GM12878 (cell line): ENCODE results near the gene CKB. TPM values are rescaled to one million over a fixed set of nuclear protein-coding genes. Genes with fewer than 3 reads are reported as not detected.

Experiments
- ATAC-seq: fragments of 200-7000 bp; cut with Tn5 transposase; 3 replicates; pipeline ENCODE4 v1.9.1; 2020; ENCODE audit warnings: mild to moderate bottlenecking, moderate library complexity
- BruUV-seq: library from RNA; stranded (reverse); fragments of 400-500 nt; replicated peaks from 2 replicates; lab custom pipeline; 2021; lab: Mats Ljungman, UMichigan
- CTCF ChIA-PET: fragments of 300-600 bp; sonication (Branson Sonifier 250); formaldehyde crosslinking; extraction: SDS; loops from one replicate; lab custom pipeline; 2021; ENCODE audit warnings: inconsistent platforms; lab: Yijun Ruan, JAX
- POLR2A ChIA-PET: fragments of 350-600 bp; formaldehyde crosslinking; extraction: SDS; loops from one replicate; lab custom pipeline; 2021; ENCODE audit warnings: inconsistent platforms; lab: Charles Lee
- RAD21 ChIA-PET: fragments of 300-600 bp; sonication (Branson Sonifier 250); formaldehyde crosslinking; loops from one replicate; lab custom pipeline; 2023; ENCODE audit warnings: antibody characterized with exemption; ENCODE audit not compliant: unreplicated experiment; lab: Charles Lee
- SMC1A ChIA-PET: fragments of 300-600 bp; sonication (Branson Sonifier 250); formaldehyde crosslinking; loops from one replicate; lab custom pipeline; 2023; ENCODE audit not compliant: unreplicated experiment, uncharacterized antibody; lab: Charles Lee
- DNase-seq: peaks from one replicate; pipeline ENCODE4 v3.0.0-alpha.2; 2011; ENCODE audit warnings: low read depth, low spot score
- FAIRE-seq: peaks from 3 replicates; lab custom pipeline; 2011; peaks lifted over from hg19 to GRCh38; lab: Jason Lieb, UNC
- H2AFZ ChIP-seq: 2 replicates; pipeline ENCODE4 v1.6.0; 2011; ENCODE audit warnings: low read depth, low read length, control low read depth; ENCODE audit not compliant: control insufficient read depth
- H3K27ac ChIP-seq: 2 replicates; pipeline ENCODE4 v1.5.1; 2011; ENCODE audit warnings: control low read depth; ENCODE audit not compliant: control insufficient read depth, insufficient read depth
- H3K27me3 ChIP-seq, 2 experiments: replicated peaks in 1 of 2; 2 replicates each; pipeline versions ENCODE4 v1.6.0 to v1.6.1; 2011; ENCODE audit warnings: low read length in 1 of 2; ENCODE audit not compliant: control insufficient read depth in 2 of 2, insufficient read depth in 2 of 2
- H3K36me3 ChIP-seq, 2 experiments: 2 replicates each; pipeline ENCODE4 v1.5.1; 2011; ENCODE audit warnings: low read length in 1 of 2; ENCODE audit not compliant: control insufficient read depth in 2 of 2, insufficient read depth in 2 of 2
- H3K4me1 ChIP-seq: 2 replicates; pipeline ENCODE4 v1.6.1; 2011; ENCODE audit warnings: mild to moderate bottlenecking, low read length, moderate library complexity, mixed read lengths; ENCODE audit not compliant: control insufficient read depth, insufficient read depth
- H3K4me2 ChIP-seq: 2 replicates; pipeline ENCODE4 v1.6.0; 2011; ENCODE audit warnings: control low read depth; ENCODE audit not compliant: control insufficient read depth, insufficient read depth
- H3K4me3 ChIP-seq: fragments of 200-600 bp; sonication (generic); 2 replicates; pipeline ENCODE4 v1.5.1; 2016
- H3K79me2 ChIP-seq: 2 replicates; pipeline ENCODE4 v1.6.0; 2011; ENCODE audit warnings: low read length; ENCODE audit not compliant: control insufficient read depth, insufficient read depth
- H3K9ac ChIP-seq: 2 replicates; pipeline ENCODE4 v1.8.0; 2011; ENCODE audit warnings: low read length, control low read depth, mixed read lengths; ENCODE audit not compliant: control insufficient read depth, insufficient read depth
- H3K9me3 ChIP-seq: replicated peaks from 3 replicates; pipeline ENCODE4 v1.5.1; 2011; ENCODE audit warnings: mild to moderate bottlenecking, low read length; ENCODE audit not compliant: control insufficient read depth, insufficient read depth
- H4K20me1 ChIP-seq: 2 replicates; pipeline ENCODE4 v1.6.0; 2011; ENCODE audit not compliant: control insufficient read depth, insufficient read depth
- BACH1 ChIP-seq: fragments of 450-650 bp; IDR thresholded peaks from 2 replicates; pipeline ENCODE4 v1.6.1; 2017; ENCODE audit warnings: mild to moderate bottlenecking, borderline replicate concordance
- BCL11A ChIP-seq: IDR thresholded peaks from 2 replicates; pipeline ENCODE4 v1.6.1; 2011; ENCODE audit warnings: low read depth, low read length
- CBX5 ChIP-seq: sonication (generic); IDR thresholded peaks from 2 replicates; pipeline ENCODE4 v1.6.1; 2016; ENCODE audit warnings: low read depth, moderate library complexity, mild to moderate bottlenecking, inconsistent platforms
- CEBPB ChIP-seq, 2 experiments: fragments of 150-350 bp in 1 of 2; IDR thresholded peaks; 2 replicates each; pipeline ENCODE4 v1.6.1; 2012 to 2014; ENCODE audit warnings: low read depth in 2 of 2, low read length in 2 of 2, borderline replicate concordance in 1 of 2, inconsistent platforms in 1 of 2
- E4F1 ChIP-seq: fragments of 450-650 bp; IDR thresholded peaks from 2 replicates; pipeline ENCODE4 v1.6.1; 2018; ENCODE audit warnings: borderline replicate concordance, mild to moderate bottlenecking; ENCODE audit not compliant: partially characterized antibody
- ETV6 ChIP-seq, 2 experiments: fragments of 450-650 bp in 1 of 2; IDR thresholded peaks in 1 of 2; conservative IDR thresholded peaks in 1 of 2; 2 replicates each; pipeline ENCODE4 v1.6.1; 2014; ENCODE audit warnings: antibody characterized with exemption in 1 of 2, borderline replicate concordance in 1 of 2, low read depth in 1 of 2, mild to moderate bottlenecking in 1 of 2, moderate library complexity in 1 of 2
- HDGF ChIP-seq: fragments of 450-650 bp; IDR thresholded peaks from 2 replicates; pipeline ENCODE4 v1.6.1; 2016; ENCODE audit warnings: antibody characterized with exemption
- JUNB ChIP-seq: IDR thresholded peaks from 2 replicates; pipeline ENCODE4 v1.6.1; 2016; ENCODE audit warnings: antibody characterized with exemption, mild to moderate bottlenecking
- KDM1A ChIP-seq: fragments of 200-600 bp; sonication (generic); IDR thresholded peaks from 2 replicates; pipeline ENCODE4 v1.6.1; 2016; ENCODE audit warnings: borderline replicate concordance
- MTA2 ChIP-seq: fragments of 450-650 bp; IDR thresholded peaks from 2 replicates; pipeline ENCODE4 v1.6.1; 2016; ENCODE audit warnings: low read depth, mild to moderate bottlenecking, moderate library complexity
- NR2F1 ChIP-seq: fragments of 450-650 bp; conservative IDR thresholded peaks from 2 replicates; pipeline ENCODE4 v1.6.1; 2017; ENCODE audit warnings: mild to moderate bottlenecking
- RB1 ChIP-seq: fragments of 450-650 bp; formaldehyde crosslinking; IDR thresholded peaks from 2 replicates; pipeline ENCODE4 v1.6.1; 2017; ENCODE audit warnings: mild to moderate bottlenecking, borderline replicate concordance
- RFX5 ChIP-seq: IDR thresholded peaks from 2 replicates; pipeline ENCODE4 v1.6.1; 2011; ENCODE audit warnings: low read depth, low read length, improper control_type of control experiment
- RUNX3 ChIP-seq: IDR thresholded peaks from 2 replicates; pipeline ENCODE4 v1.6.1; 2012; ENCODE audit warnings: low read length, inconsistent platforms
- SIX5 ChIP-seq: IDR thresholded peaks from 2 replicates; pipeline ENCODE4 v1.6.1; 2011; ENCODE audit warnings: mild to moderate bottlenecking, low read depth, low read length, moderate library complexity; ENCODE audit not compliant: severe bottlenecking
- SP1 ChIP-seq: IDR thresholded peaks from one replicate; pipeline ENCODE4 v1.6.1; 2011; ENCODE audit warnings: low read depth, low read length
- TAF1 ChIP-seq: IDR thresholded peaks from 2 replicates; pipeline ENCODE4 v1.6.1; 2011; ENCODE audit warnings: mild to moderate bottlenecking, low read depth, low read length, borderline replicate concordance
- ZNF217 ChIP-seq: fragments of 450-650 bp; IDR thresholded peaks from 2 replicates; pipeline ENCODE4 v1.6.1; 2017; ENCODE audit warnings: antibody characterized with exemption, mild to moderate bottlenecking
- WGBS: methylation state at CpG from one replicate; pipeline ENCODE4 v1.1.6; 2016; ENCODE audit warnings: low lambda C conversion rate; ENCODE audit not compliant: insufficient replicate concordance, insufficient coverage; ENCODE audit errors: missing lambda C conversion rate; 5-methylcytosine and 5-hydroxymethylcytosine counted together
- in situ Hi-C: fragments of 300-500 bp; cut with MboI; formaldehyde crosslinking; loops from 9 replicates; pipeline ENCODE4 v1.14.3; 2018; ENCODE audit warnings: mixed read lengths
- intact Hi-C: fragments of 100-400 bp; cut with micrococcal nuclease; formaldehyde crosslinking; loops from one replicate; pipeline ENCODE4 v1.14.2; 2022; ENCODE audit not compliant: unreplicated experiment
- polyA plus RNA-seq, 11 experiments: library from polyadenylated mRNA; depleted of rRNA in 4 of 11; unstranded in 6 of 11; stranded (reverse) in 5 of 11; fragments of >200 nt; fragmentation: Nextera tagmentation in 4 of 11; fragmentation: Illumina TruSeq in 1 of 11; extraction: Ambion mirVana in 4 of 11; extraction: Trizol in 1 of 11; gene quantifications; 1 replicate in 1 of 11; 2 replicates in 10 of 11; pipeline versions ENCODE4 v1.2.1 to v1.2.3, GENCODE V29; 2011 to 2016; ENCODE audit warnings: inconsistent platforms in 2 of 11, missing spikeins in 2 of 11, low read depth in 1 of 11
- total RNA-seq, 4 experiments: library from RNA; depleted of rRNA in 3 of 4; stranded (reverse); fragments of >200 nt in 3 of 4; fragmentation: Illumina TruSeq in 1 of 4; extraction: Trizol in 1 of 4; gene quantifications; 2 replicates each; pipeline versions ENCODE4 v1.2.1 to v1.2.3, GENCODE V29; 2013 to 2021

Gene CKB
- total and polyA plus RNA-seq, 10 of the 15 experiments (the other 5 are each of a cell fraction or from before 2014, with no cell fraction given) = 0.40 to 6.1 (median 2.3) TPM

- TF ChIP-seq E4F1 = no peak
- no peak for TF ChIP-seq NR2F1
- no peak for TF ChIP-seq CEBPB (IDR thresholded peaks at IDR 0.05; ENCODE audit: borderline replicate concordance in 1 of 2, low read depth in 2 of 2, low read length in 2 of 2)
- no peak for TF ChIP-seq BCL11A
- no peak for TF ChIP-seq JUNB
- TF ChIP-seq BACH1 = no peak
- TF ChIP-seq KDM1A = no peak
Observed at GRCh38 chr14:103476065-103476464, 46.6 kb downstream of the CKB start (continued).

GRCh38 chr14:103474893-103475292, 47.7 kb downstream of the CKB start:
- Histone ChIP-seq H3K9me3 (no peaks in the 10 kb centered on the region), H3K4me3 (no peak overlapping the region), H3K36me3 (peaks cover 10 to 21% of the 10 kb centered on the region in 2 experiments), H4K20me1 (no peaks in the 10 kb centered on the region), H3K79me2 (no peaks in the 10 kb centered on the region), H3K4me2 (no peak overlapping the region), H2AFZ (no peak overlapping the region), H3K4me1 (peaks cover 1% of the 10 kb centered on the region; the same call in 1 of the 2 replicates), H3K9ac (no peak overlapping the region), H3K27me3 (no peaks in the 10 kb centered on the region), H3K27ac (no peak overlapping the region)
- TF ChIP-seq RFX5 (no peak), ZNF217 (no peak), MTA2 (no peak), SIX5 (no peak), RB1 (no peak), RUNX3 (no peak), TAF1 (no peak), ETV6 (conservative IDR thresholded peaks at IDR 0.05 in 1 of 2, IDR thresholded peaks at IDR 0.05 in 1 of 2; ENCODE audit: borderline replicate concordance in 1 of 2, low read depth in 1 of 2) (no peak), E4F1 (no peak), CBX5 (no peak), SP1 (no peak), HDGF (no peak)
- RAD21 ChIA-PET = no interaction called here
- FAIRE-seq = no peak
- ATAC-seq = no peak
- BruUV-seq = no TSS peak
- WGBS = 100% methylated on average over 5 of the region's 5 CpGs
- in situ Hi-C loops = no loop called here
- intact Hi-C loops = no loop called here
- no peak for DNase-seq
- POLR2A ChIA-PET = no interaction called here
- SMC1A ChIA-PET = no interaction called here
- CTCF ChIA-PET = no interaction called here
